Measurements from ENCODE around the gene GPR83.
"Not testable (repeated sequence)": the region's sequence is repeated elsewhere in the genome, so short reads cannot be mapped to it uniquely, and the experiment has no call there.

The GPR83 gene

GRCh38 chr11:94370576-94370975 is 30.6 kb downstream of the GPR83 start:
- DNase-seq (ENCODE audit: low read depth) = not testable (repeated sequence)

GRCh38 chr11:94350850-94351563 is 50.2 kb downstream of the GPR83 start:
- not testable (repeated sequence) for DNase-seq (ENCODE audit: low read depth)

- DNase-seq (ENCODE audit: low read depth) = not testable (repeated sequence)
Measured at GRCh38 chr11:94346311-94346710, 54.9 kb downstream of the GPR83 start.

GRCh38 chr11:94343495-94343894 is 57.7 kb downstream of the GPR83 start:
- DNase-seq (ENCODE audit: low read depth) = no peak

- no peak for DNase-seq (ENCODE audit: low read depth)
Measured at GRCh38 chr11:94342250-94342649, 59.0 kb downstream of the GPR83 start.

- DNase-seq (ENCODE audit: low read depth) = no peak
Measured at GRCh38 chr11:94338651-94339050, 62.6 kb downstream of the GPR83 start.

- no peak for DNase-seq (ENCODE audit: low read depth)
Measured at GRCh38 chr11:94336033-94336432, 65.2 kb downstream of the GPR83 start.

GRCh38 chr11:94332814-94333213 is 68.4 kb downstream of the GPR83 start:
- DNase-seq (ENCODE audit: low read depth) = no peak

- no peak for DNase-seq (ENCODE audit: low read depth)
Measured at GRCh38 chr11:94330789-94331188, 70.4 kb downstream of the GPR83 start.

GRCh38 chr11:94329501-94329900 is 71.7 kb downstream of the GPR83 start:
- no peak for DNase-seq (ENCODE audit: low read depth)

GRCh38 chr11:94328587-94329080 is 72.6 kb downstream of the GPR83 start:
- DNase-seq (ENCODE audit: low read depth) = no peak

All from activated gamma-delta T cell treated with anti-CD3 and anti-CD28 coated beads, Interleukin-2, amount 50 U/mL, for 16 hours (primary cell).